ENCODE results near the gene ANO7. TPM values are rescaled to one million over a fixed set of nuclear protein-coding genes. Genes with fewer than 3 reads are reported as not detected.

The ANO7 gene
- total and polyA plus RNA-seq, 2 of the 13 experiments (the other 11 are each of a cell fraction or from before 2014, with no cell fraction given) = 4.1 to 4.9 TPM

DNA sequence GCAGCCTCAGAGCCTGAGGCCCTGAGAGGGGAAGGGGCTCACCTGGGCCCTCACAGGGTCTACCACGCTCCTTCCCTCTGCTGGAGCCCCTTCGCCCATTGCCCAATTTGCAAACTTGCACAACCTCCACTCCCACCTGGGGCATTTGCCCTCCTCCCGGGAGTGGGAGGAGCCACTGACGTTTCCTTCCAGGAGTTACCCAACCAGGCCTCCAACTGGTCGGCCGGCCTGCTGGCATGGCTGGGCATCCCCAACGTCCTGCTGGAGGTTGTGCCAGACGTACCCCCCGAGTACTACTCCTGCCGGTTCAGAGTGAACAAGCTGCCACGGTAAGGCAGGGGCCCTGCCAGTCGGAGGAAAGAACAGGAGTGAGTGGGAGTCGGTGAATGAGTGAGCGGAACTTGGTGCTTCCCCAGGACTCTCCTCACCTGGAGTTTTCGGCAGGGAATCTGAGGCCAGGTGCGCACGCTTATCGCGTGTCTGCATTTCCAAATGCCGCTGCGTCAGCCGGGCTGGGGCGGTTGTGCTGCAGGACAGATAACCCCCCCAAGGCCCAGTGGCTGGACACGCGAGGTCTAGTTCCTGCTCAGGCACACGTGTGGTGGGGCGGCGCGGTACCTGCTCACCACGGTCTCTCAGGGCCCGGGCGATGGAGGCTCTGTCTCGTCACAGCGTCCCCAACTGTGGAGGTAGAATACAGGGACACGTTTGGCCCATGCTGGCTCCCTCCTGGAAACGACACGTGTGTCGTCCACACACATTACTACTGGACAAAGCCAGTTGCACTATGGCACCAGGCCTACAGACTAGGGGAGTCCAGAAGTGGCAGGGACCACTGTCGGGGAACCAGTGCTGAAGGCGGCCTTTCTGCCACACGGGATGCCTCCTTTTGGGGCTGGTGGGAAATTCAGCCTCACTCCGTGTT is 11.7 kb downstream of the ANO7 start:
- ChIA-PET POLR2A (no interaction called here), CTCF (ENCODE audit: low intra/inter-chr PET ratio, low total read pairs) (no interaction called here)
- ATAC-seq (no peak), DNase-seq (ENCODE audit: low spot score) (no peak), FAIRE-seq (no peak)
- no TSS peak for BruUV-seq (replicated peaks)
- Histone ChIP-seq H3K27ac (ENCODE audit: extremely low read length, insufficient read depth, low read length) (no peak overlapping the region), H3K4me1 (ENCODE audit: insufficient read depth, low read length) (peaks cover 27% of the 10 kb centered on the region), H3K9me3 (ENCODE audit: low read length) (no peaks in the 10 kb centered on the region), H3K4me2 (ENCODE audit: low read depth, low read length) (no peak overlapping the region), H3K79me2 (ENCODE audit: insufficient read depth, low read length) (no peaks in the 10 kb centered on the region), H3K27me3 (ENCODE audit: control insufficient read depth in 1 of 2, insufficient read depth in 2 of 2, low read length in 2 of 2) (peaks cover 20 to 73% of the 10 kb centered on the region in 2 experiments), H4K20me1 (ENCODE audit: insufficient read depth, low read length) (no peaks in the 10 kb centered on the region), H3K4me3 (replicated peaks in 1 of 3; ENCODE audit: insufficient read depth in 1 of 3, low read depth in 2 of 3, low read length in 3 of 3) (no peak overlapping the region), H3K9ac (ENCODE audit: insufficient read depth, low read depth, low read length) (no peak overlapping the region), H2AFZ (ENCODE audit: low read length) (no peak overlapping the region), H3K36me3 (replicated peaks in 1 of 2; ENCODE audit: control insufficient read depth in 1 of 2, insufficient read depth in 2 of 2, low read length in 2 of 2) (no peaks in the 10 kb centered on the region)
- intact Hi-C loops (cut with micrococcal nuclease; ENCODE audit: unreplicated experiment) (no loop called here), in situ Hi-C loops (cut with HindIII; ENCODE audit: extremely low pct_ligation_motif_present, low pct_unique_long_range_greater_than_20kb) (loop anchor here (5.0 to 25.0 kb wide), 2 partner anchors 358 to 638 kb away; partner anchors contain the start of genes ANKMY1, DUSP28 and RNPEPL1)
- 65% methylated on average over 39 of the region's 42 CpGs for WGBS (ENCODE audit: low lambda C conversion rate)
- TF ChIP-seq CEBPB (IDR thresholded peaks at IDR 0.05; ENCODE audit: borderline replicate concordance, low read depth, low read length) (peak; percentile 25), HMGA1 (CRISPR knock-in tag; conservative IDR thresholded peaks at IDR 0.05) (no peak), NFYB (CRISPR knock-in tag; IDR thresholded peaks at IDR 0.05) (no peak), CEBPG (CRISPR knock-in tag; IDR thresholded peaks at IDR 0.05) (0 out of 2 replicates have a peak, but pooled peaks have one; percentile 12), U2AF1 (optimal IDR thresholded peaks at IDR 0.05; ENCODE audit: low read depth, low read length) (no peak)

DNA sequence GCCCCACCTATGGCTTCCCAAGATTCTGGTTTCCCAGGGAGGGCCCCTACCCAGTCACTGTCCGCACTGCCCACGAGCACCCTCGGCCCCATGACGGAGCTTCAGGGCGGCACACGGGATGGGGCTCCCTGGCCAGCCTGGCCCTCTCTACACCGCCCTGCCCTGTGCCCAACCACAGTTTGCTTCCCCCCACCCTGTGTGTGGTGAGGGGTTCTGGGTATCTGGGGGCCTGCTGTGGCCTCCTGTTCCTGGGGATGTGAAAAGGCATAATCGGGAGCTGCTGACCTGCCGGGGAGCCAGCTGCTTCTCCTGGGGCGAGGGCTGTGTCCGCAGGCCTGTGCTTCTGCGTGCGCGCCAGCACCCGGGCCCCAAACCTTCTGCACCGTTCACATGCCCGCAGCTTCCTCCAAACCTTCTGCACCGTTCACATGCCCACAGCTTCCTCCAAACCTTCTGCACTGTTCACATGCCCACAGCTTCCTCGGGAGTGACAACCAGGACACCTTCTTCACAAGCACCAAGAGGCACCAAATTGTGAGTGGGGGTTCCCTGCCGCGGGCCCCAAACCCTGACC is 12.4 kb downstream of the ANO7 start:
- no peaks in the 10 kb centered on the region for H3K79me2 ChIP-seq (ENCODE audit: insufficient read depth, low read length)
- H3K4me1 ChIP-seq (ENCODE audit: insufficient read depth, low read length) = peaks cover 21% of the 10 kb centered on the region
- no peak for DNase-seq (ENCODE audit: low spot score)
- no peaks in the 10 kb centered on the region for H3K9me3 ChIP-seq (ENCODE audit: low read length)
- WGBS (ENCODE audit: low lambda C conversion rate) = 68% methylated on average over 19 of the region's 21 CpGs
- H3K27ac ChIP-seq (ENCODE audit: extremely low read length, insufficient read depth, low read length) = no peak overlapping the region
- intact Hi-C loops (cut with micrococcal nuclease; ENCODE audit: unreplicated experiment) = no loop called here
- H4K20me1 ChIP-seq (ENCODE audit: insufficient read depth, low read length) = no peaks in the 10 kb centered on the region
- no peak overlapping the region for H3K4me3 ChIP-seq (replicated peaks in 1 of 3; ENCODE audit: insufficient read depth in 1 of 3, low read depth in 2 of 3, low read length in 3 of 3)
- ATAC-seq = no peak
- H3K27me3 ChIP-seq (ENCODE audit: control insufficient read depth in 1 of 2, insufficient read depth in 2 of 2, low read length in 2 of 2) = peaks cover 17 to 66% of the 10 kb centered on the region in 2 experiments
- CTCF ChIA-PET (ENCODE audit: low intra/inter-chr PET ratio, low total read pairs) = no interaction called here
- TF ChIP-seq ZNF546 (CRISPR knock-in tag; conservative IDR thresholded peaks at IDR 0.05) = no peak
- TF ChIP-seq ZNF124 (CRISPR knock-in tag; IDR thresholded peaks at IDR 0.05) = no peak
- no peak for TF ChIP-seq ZBTB7B (CRISPR knock-in tag; IDR thresholded peaks at IDR 0.05)
- TF ChIP-seq ZNF720 (CRISPR knock-in tag; IDR thresholded peaks at IDR 0.05) = no peak
- no peak for TF ChIP-seq ZNF44 (CRISPR knock-in tag; IDR thresholded peaks at IDR 0.05)
- H3K36me3 ChIP-seq (replicated peaks in 1 of 2; ENCODE audit: control insufficient read depth in 1 of 2, insufficient read depth in 2 of 2, low read length in 2 of 2) = no peaks in the 10 kb centered on the region
- FAIRE-seq = no peak
- in situ Hi-C loops (cut with HindIII; ENCODE audit: extremely low pct_ligation_motif_present, low pct_unique_long_range_greater_than_20kb) = loop anchor here (25.0 kb wide), 1 partner anchor 639 kb away; the partner anchor contains the start of genes ANKMY1, DUSP28 and RNPEPL1
- H3K9ac ChIP-seq (ENCODE audit: insufficient read depth, low read depth, low read length) = no peak overlapping the region
- BruUV-seq (replicated peaks) = no TSS peak
- H3K4me2 ChIP-seq (ENCODE audit: low read depth, low read length) = no peak overlapping the region
- no peak overlapping the region for H2AFZ ChIP-seq (ENCODE audit: low read length)
- POLR2A ChIA-PET = interaction anchor here (1.3 kb wide), 1 partner anchor 16 kb away, joined by 6 read pairs; no protein-coding TSS in a partner anchor
